HT-29 (cell line): ENCODE measurements around the gene RAB3D. TPM values are rescaled to one million over a fixed set of nuclear protein-coding genes. Genes with fewer than 3 reads are reported as not detected.

Source experiments
- total RNA-seq: library from RNA; depleted of rRNA; stranded (reverse); fragments of >200 nt; shearing (Covaris generic); gene quantifications from 2 replicates; pipeline ENCODE4 v1.2.3, GENCODE V29; 2014; rRNA removed

Gene RAB3D
- total RNA-seq, 1 experiment from 2014 or later: 17.5 TPM

Other genes with a start within 250 kb of the RAB3D start
- gene SPC24, start 183.9 kb downstream of the RAB3D start, total RNA-seq: 98.0 and 106 TPM in 2 replicates
- gene KANK2, start 142.1 kb downstream of the RAB3D start, total RNA-seq: 30.8 and 35.8 TPM in 2 replicates
- not detected in 2 replicates for gene ANGPTL8, start 100.0 kb downstream of the RAB3D start, total RNA-seq
- gene DOCK6, start 77.1 kb downstream of the RAB3D start, total RNA-seq: 12.7 and 19.4 TPM in 2 replicates
- gene TSPAN16, start 43.5 kb downstream of the RAB3D start, total RNA-seq: not detected in 2 replicates
- gene TMEM205, start 6.6 kb upstream of the RAB3D start, total RNA-seq: 81.5 and 97.3 TPM in 2 replicates
- 3.5 and 9.2 TPM in 2 replicates for gene CCDC159, start 6.9 kb upstream of the RAB3D start, total RNA-seq
- 1.7 and 3.6 TPM in 2 replicates for gene PLPPR2, start 15.8 kb upstream of the RAB3D start, total RNA-seq
- 3.9 and 5.4 TPM in 2 replicates for gene SWSAP1, start 35.0 kb upstream of the RAB3D start, total RNA-seq
- 3.7 and 3.8 TPM in 2 replicates for gene EPOR, start 44.7 kb upstream of the RAB3D start, total RNA-seq
- gene RGL3, start 79.7 kb upstream of the RAB3D start, total RNA-seq: 69.4 and 71.5 TPM in 2 replicates
- gene ODAD3, start 95.5 kb upstream of the RAB3D start, total RNA-seq: not detected in 2 replicates
- gene PRKCSH, start 96.0 kb upstream of the RAB3D start, total RNA-seq: 145 and 159 TPM in 2 replicates
- not detected in 2 replicates for gene ELAVL3, start 141.4 kb upstream of the RAB3D start, total RNA-seq
- gene ZNF653, start 166.2 kb upstream of the RAB3D start, total RNA-seq: 7.5 and 9.8 TPM in 2 replicates
- 55.7 and 56.4 TPM in 2 replicates for gene ECSIT, start 189.5 kb upstream of the RAB3D start, total RNA-seq
- gene CNN1, start 199.2 kb upstream of the RAB3D start, total RNA-seq: not detected in 2 replicates
- gene ELOF1, start 219.6 kb upstream of the RAB3D start, total RNA-seq: 41.0 and 48.1 TPM in 2 replicates
- 0.83 and 1.4 TPM in 2 replicates for gene ACP5, start 238.0 kb upstream of the RAB3D start, total RNA-seq